NCI-H345 (cell line): Measurements from ENCODE around the gene ZNF778.
"Not testable (repeated sequence)": the region's sequence is repeated elsewhere in the genome, so short reads cannot be mapped to it uniquely, and the experiment has no call there.

ENCODE experiments used
- DNase-seq: peaks from one replicate; lab custom pipeline; 2025; lab: John Stamatoyannopoulos, UW

The ZNF778 gene

DNA sequence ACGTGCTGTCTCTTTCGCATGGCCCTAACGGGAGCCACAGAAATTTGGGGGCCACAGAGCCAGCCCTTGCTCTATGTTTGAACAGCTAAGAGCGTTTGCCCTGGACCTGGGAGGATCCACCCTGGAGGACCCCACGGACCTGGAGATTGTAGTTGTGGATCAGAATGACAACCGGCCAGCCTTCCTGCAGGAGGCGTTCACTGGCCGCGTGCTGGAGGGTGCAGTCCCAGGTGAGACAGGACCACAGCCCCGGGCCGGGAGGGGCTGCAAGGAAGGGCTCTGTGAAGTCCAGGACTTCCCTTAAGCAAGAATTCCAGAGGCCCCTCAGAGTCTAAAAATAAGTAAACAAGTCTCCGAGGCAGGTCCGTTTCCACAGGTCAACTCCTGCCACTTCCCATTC, 34.0 kb upstream of the ZNF778 start:
- DNase-seq, result no peak

DNA sequence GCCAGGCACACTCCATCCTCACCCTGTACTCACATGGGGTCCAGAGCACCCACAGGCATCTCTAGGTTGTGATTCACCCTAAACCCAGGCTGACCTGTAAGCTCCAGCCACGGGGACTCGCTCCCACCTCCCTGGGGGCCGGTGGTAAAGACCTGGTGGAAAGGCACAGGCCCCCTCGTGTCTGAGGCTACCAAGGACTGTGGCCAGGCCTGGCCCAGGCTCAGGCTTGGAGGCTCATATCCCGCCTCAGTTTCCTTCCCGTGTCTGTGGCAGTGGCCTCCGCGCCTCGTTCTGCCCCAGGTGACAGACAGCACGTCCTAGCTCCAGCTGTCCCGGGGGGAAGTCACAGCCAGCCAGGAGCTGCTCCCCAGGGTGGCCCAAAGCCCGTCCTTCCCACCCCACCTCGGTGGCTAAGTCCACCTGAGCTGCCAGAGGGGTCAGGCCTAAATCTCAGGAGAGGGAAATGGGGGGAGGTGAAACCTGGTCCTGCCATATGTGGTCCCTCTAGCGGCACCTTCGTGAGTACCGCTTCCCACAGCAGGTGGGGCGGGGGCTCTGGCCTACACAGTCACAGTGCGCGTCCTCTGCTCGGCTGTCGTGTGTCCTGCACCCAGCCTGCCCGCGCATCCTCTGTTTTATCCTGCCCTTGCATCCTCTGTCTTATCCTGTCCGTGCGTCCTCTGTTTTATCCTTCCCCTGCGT, 33.4 kb upstream of the ZNF778 start:
- no peak for DNase-seq

DNA sequence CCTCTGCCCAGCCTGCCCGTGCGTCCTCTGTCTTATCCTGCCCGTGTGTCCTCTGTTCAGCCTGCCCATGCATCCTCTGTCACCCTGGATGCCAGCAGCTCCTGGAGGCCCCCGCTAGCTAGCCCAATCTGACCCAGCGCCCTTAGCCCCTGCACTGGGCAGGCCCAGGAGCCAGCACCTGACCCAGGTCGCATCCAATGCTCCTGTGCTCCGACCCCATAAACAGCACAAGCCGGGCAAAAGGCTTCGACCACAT, 32.9 kb upstream of the ZNF778 start:
- no peak for DNase-seq

DNA sequence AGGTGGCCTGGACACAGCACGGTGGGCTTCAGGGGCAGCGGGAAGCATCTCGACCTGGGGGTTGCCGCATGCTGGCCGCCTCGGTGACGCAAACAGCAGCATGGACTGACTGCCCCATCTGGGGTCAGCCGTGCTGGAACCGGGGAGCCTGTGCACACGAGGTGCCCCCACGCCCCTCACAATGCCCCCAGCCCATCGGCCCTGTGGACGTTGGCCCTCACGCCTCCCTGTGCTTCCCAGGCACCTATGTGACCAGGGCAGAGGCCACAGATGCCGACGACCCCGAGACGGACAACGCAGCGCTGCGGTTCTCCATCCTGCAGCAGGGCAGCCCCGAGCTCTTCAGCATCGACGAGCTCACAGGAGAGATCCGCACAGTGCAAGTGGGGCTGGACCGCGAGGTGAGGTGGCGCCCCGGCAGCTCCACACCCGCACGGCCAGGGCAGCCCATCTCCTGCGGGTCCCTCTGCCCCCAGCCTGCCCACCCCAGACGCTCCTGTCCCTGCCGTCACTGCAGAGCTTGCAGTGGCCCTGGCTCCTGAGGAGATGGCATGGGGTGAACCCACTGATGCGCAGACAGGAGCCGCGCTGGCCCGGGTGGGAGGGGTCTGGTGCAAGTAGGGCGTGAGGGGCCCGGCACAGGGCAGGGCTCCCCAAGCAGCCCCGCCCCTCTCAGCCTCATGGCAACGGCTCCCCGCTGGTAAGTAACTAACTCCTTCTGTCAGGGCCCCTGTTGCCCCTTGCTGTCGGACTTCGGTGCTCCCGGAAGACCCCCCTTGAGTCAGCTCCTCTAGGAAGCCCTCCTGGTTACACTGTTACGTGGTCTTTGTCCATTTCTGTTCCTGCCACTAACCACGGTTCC, 32.3 kb upstream of the ZNF778 start:
- peak; percentile 15 for DNase-seq

DNA sequence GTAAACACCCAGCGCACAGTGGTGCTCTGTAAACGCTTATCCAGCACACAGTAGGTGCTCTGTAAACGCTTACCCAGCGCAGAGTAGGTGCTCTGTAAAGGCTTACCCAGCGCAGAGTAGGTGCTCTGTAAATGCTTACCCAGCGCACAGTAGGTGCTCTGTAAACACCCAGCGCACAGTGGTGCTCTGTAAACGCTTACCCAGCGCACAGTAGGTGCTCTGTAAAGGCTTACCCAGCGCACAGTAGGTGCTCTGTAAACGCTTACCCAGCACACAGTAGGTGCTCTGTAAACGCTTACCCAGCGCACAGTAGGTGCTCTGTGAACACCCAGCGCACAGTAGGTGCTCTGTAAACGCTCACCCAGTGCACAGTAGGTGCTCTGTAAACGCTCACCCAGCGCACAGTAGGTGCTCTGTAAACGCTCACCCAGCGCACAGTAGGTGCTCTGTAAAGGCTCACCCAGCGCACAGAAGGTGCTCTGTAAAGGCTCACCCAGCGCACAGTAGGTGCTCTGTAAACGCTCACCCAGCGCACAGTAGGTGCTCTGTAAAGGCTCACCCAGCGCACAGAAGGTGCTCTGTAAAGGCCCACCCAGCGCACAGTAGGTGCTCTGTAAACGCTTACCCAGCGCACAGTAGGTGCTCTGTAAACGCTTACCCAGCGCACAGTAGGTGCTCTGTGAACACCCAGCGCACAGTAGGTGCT, 31.5 kb upstream of the ZNF778 start:
- not testable (repeated sequence) for DNase-seq

DNA sequence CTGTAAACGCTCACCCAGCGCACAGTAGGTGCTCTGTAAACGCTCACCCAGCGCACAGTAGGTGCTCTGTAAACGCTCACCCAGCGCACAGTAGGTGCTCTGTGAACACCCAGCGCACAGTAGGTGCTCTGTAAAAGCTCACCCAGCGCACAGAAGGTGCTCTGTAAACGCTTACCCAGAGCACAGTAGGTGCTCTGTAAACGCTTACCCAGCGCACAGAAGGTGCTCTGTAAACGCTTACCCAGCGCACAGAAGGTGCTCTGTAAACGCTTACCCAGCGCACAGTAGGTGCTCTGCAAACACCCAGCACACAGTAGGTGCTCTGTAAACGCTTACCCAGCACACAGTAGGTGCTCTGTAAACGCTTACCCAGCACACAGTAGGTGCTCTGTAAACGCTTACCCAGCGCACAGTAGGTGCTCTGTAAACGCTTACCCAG, 30.9 kb upstream of the ZNF778 start:
- not testable (repeated sequence) for DNase-seq

DNA sequence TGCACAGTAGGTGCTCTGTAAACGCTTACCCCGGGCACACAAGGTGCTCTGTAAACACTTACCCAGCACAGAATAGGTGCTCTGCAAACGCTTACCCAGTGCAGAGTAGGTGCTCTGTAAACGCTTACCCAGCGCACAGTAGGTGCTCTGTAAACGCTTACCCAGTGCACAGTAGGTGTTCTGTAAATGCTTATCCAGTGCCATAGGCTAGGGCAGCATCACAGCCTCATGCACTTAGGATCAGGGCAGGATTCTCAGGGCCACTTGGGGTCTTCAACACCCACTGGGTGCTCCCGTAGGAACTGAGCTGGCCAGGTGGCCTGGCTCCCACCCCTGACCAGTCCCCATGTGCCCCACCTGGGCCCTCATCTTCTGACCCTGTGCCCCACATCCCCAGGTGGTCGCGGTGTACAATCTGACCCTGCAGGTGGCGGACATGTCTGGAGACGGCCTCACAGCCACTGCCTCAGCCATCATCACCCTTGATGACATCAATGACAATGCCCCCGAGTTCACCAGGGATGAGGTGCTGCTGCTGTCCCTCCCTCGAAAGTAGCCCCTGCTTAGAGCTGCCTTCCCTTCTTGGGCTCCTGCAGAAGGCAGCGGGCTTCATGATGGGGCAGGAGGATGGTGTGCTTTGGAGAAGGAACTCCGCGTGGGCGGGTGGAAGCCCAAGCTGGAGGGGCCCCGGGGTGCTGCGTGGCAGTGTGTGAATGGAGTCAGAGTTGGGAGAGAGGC, 30.3 kb upstream of the ZNF778 start:
- DNase-seq, result no peak

DNA sequence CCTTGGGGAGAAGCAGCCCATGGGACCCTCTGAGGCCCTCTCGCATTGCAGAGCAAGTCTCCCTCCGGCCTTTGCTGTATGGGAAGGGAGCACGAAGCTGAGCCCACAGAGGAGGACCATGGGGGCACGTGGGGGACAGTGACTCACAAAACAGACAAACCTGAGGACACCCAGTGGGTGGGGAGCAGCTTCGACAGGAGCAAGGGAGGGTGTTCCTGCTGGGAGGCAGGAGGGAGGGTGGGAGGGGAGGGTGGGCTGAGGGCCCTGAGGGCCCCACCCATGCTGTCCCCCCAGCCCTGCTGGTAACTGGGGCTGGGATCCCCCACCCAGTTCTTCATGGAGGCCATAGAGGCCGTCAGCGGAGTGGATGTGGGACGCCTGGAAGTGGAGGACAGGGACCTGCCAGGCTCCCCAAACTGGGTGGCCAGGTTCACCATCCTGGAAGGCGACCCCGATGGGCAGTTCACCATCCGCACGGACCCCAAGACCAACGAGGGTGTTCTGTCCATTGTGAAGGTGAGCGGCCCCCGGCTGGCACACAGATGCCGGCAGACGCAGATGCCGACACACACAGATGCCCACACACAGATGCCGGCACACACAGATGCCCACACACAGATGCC, 29.6 kb upstream of the ZNF778 start:
- DNase-seq, result no peak

DNA sequence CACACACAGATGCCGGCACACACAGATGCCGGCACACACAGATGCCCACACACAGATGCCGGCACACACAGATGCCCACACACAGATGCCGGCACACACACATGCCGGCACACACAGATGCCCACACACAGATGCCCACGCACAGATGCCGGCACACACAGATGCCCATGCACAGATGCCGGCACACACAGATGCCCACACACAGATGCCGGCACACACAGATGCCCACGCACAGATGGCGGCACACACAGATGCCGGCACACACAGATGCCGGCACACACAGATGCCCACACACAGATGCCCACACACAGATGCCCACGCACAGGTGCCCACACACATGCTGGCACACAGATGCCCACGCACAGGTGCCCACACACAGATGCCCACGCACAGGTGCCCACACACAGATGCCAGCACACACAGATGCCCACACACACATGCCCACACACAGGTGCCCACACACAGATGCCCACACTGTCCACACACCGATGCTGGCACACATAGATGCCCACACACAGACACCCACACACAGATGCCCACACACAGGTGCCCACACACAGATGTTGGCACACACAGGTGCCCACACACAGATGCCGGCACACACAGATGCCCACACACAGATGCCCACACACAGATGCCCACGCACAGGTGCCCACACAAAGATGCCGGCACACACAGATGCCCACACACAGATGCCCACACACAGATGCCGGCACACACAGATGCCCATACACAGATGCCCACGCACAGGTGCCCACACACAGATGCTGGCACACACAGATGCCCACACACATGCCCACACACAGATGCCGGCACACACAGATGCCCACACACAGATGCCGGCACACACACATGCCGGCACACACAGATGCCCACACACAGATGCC, 28.8 kb upstream of the ZNF778 start:
- DNase-seq, result not testable (repeated sequence)

DNA sequence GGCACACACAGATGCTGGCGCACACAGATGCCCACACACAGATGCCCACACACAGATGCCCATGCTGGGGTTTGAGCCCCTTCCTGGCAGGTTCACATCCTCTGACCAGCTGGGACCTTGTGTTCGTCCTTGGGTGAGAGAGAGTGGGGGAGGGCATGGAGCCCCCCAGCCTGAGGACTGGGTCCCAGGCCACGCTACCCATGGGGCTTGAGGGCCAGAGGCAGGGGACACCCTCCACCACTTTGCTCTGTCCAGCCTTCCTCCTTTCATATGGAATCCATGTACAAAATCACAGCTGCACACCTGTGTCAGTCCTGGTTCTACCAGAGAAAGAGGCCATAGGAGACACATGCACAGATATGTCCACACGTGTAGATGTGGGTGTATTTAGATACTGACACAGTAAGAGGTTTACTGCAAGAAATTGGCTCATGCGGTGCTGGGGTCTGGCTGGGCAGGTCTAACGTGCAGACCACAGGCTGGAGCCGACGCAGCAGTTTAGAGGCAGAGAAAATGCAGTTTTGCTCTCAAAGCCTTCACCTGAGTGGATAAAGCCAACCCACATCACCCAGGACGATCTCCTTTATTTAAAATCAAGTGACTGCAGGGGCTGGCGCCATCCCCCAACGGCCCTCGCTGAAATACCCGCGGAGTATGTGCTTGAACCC, 28.0 kb upstream of the ZNF778 start:
- DNase-seq, result no peak

DNA sequence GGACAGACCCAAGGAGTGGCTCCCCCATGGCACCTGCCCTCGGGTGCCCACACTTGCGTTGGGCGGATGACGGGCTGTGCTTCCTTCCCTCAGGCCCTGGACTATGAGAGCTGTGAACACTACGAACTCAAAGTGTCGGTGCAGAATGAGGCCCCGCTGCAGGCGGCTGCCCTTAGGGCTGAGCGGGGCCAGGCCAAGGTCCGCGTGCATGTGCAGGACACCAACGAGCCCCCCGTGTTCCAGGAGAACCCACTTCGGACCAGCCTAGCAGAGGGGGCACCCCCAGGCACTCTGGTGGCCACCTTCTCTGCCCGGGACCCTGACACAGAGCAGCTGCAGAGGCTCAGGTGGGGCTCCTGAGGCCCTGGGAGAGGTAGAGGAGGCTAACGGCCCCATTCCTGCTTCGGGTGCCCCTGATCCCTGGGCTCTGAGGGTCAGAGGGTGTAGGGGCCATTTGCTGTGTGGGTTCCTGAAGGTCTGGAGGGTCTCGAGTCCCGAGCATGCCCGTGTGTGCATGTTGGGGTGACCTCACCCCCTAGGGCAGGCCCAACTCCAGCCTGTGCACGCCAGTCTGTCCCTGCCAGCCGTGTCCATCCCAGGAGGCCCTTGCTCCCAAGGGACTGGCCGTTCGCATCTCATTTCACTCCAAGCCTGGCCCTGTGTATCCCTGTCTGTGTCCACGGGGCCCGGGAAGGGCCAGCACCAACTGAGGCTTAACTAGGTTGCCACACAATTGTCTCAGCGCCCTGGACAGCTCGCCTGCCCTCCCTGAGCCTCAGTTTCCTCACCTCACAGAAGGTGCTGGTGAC, 27.1 kb upstream of the ZNF778 start:
- no peak for DNase-seq

DNA sequence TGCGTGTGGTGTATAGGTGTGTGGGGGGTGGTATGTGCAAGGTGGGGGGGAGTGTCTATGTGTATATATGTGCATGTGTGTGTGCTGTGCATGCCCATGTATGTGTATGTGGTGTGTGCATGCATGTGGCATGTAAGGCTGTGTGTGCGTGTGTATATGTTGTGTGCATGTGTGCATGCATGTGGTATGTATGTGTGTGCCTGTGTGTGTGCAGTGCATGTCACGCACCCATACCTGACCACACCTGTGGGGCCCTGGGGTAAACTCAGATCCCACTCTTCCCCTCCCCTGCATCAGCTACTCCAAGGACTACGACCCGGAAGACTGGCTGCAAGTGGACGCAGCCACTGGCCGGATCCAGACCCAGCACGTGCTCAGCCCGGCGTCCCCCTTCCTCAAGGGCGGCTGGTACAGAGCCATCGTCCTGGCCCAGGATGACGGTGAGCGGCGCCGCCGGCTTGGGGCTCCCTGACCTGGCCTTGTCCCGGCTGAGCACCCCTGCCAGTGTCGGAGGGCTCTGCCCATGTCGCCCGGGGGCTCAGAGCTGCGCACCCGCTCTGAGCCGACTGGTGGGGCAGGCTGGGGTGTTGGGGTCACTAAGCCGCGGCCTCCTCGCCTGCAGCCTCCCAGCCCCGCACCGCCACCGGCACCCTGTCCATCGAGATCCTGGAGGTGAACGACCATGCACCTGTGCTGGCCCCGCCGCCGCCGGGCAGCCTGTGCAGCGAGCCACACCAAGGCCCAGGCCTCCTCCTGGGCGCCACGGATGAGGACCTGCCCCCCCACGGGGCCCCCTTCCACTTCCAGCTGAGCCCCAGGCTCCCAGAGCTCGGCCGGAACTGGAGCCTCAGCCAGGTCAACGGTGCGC, 26.2 kb upstream of the ZNF778 start:
- DNase-seq, result no peak

DNA sequence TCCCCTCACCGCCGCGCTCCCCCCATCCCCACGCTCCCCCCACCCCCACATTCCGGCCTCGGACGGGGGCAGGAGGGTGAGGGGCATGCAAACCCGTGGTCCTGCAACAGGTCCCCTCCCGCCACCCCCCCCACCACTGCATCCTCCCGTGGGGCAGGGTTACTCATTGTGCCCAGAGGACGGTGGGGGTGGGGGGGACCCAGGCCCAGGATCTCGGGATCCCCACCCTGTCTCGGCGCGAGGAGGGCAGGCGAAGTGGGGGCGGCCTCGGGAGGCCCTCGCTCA, 25.7 kb upstream of the ZNF778 start:
- DNase-seq, result no peak

DNA sequence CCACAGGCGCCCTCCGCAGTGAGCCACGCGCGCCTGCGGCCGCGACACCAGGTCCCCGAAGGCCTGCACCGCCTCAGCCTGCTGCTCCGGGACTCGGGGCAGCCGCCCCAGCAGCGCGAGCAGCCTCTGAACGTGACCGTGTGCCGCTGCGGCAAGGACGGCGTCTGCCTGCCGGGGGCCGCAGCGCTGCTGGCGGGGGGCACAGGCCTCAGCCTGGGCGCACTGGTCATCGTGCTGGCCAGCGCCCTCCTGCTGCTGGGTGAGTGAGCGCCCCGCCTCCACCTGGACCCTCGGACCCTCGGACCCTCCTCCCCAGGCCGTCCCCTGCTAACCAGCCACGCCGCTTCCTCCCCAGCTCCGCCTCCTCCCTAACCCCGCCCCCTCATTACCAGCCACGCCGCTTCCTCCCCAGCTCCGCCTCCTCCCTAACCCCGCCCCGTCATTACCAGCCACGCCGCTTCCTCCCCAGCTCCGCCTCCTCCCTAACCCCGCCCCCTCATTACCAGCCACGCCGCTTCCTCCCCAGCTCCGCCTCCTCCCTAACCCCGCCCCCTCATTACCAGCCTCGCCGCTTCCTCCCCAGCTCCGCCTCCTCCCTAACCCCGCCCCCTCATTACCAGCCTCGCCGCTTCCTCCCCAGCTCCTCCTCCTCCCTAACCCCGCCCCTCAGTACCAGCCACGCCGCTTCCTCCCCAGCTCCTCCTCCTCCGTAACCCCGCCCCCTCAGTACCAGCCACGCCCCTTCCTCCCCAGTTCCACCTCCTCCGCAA, 25.1 kb upstream of the ZNF778 start:
- peak; percentile 69 for DNase-seq

DNA sequence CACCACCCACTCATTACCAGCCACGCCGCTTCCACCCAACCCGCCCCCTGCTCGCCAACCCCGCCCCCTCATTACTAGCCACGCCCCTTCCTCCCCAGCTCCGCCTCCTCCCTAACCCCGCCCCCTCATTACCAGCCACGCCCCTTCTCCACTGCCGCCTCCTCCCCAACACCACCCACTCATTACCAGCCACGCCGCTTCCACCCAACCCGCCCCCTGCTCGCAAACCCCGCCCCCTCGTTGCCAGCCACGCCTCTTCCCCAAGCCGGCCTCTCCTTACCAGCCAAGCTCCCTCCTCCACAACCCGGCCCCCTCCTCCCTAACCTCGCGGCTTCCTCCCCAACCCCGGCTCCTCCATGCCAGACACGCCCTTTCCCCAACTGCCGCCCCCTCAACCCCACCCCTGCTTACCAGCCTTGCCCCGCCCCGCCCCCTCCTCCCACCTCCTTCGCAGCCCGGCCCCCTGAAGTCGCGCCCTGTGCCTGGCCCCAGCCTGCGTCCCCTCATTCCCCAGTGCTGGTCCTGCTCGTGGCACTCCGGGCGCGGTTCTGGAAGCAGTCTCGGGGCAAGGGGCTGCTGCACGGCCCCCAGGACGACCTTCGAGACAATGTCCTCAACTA, 24.4 kb upstream of the ZNF778 start:
- DNase-seq, result peak; percentile 52

DNA sequence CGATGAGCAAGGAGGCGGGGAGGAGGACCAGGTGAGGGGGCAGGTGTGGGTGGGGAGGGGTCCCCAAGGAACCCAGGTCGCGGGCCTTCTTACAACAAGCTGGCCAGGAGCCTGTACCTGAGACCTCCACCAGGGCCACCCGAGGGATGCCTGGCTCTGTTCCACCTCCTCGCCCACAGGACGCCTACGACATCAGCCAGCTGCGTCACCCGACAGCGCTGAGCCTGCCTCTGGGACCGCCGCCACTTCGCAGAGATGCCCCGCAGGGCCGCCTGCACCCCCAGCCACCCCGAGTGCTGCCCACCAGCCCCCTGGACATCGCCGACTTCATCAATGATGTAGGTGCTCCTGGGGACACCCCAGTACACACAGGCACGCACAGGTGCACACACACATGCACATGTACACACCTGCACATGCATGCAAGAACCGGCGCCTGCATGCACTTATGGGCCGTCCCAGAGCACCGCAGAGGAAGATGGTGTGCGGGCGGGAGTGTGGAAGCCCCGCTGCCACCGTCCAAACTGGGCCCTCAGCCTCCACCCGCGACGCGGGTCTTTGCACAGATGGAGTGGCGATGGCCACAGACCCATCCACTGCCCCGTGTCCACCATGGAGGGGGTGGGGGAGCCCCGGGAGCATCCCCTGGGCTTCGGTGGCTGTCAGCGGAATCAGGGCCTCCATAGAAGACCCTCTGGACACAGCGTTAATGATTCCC, 23.8 kb upstream of the ZNF778 start:
- no peak for DNase-seq
